ENCODE data around the gene GALC. TPM values are rescaled to one million over a fixed set of nuclear protein-coding genes. Genes with fewer than 3 reads are reported as not detected.

GALC gene
- total RNA-seq (2014; rRNA removed) (0.18 and 0.40 TPM in 2 replicates), Bru-seq, nascent RNA (percentile 34 among the genes with signal in this experiment), BruChase-seq, experiment 1, labeled RNA remaining after a 6-hour chase (percentile 27 among the genes with signal in this experiment), BruChase-seq, experiment 2, labeled RNA remaining after a 2-hour chase (percentile 33 among the genes with signal in this experiment)
- long read RNA-seq, transcript GALC-201 (17 exons, 3,883 nt), result major isoform, 6 of 9 reads
- long read RNA-seq, partial matches to known transcripts, result 1 of 9 reads
- long read RNA-seq, other reads (novel, unspliced or antisense), result 2 of 9 reads

DNA sequence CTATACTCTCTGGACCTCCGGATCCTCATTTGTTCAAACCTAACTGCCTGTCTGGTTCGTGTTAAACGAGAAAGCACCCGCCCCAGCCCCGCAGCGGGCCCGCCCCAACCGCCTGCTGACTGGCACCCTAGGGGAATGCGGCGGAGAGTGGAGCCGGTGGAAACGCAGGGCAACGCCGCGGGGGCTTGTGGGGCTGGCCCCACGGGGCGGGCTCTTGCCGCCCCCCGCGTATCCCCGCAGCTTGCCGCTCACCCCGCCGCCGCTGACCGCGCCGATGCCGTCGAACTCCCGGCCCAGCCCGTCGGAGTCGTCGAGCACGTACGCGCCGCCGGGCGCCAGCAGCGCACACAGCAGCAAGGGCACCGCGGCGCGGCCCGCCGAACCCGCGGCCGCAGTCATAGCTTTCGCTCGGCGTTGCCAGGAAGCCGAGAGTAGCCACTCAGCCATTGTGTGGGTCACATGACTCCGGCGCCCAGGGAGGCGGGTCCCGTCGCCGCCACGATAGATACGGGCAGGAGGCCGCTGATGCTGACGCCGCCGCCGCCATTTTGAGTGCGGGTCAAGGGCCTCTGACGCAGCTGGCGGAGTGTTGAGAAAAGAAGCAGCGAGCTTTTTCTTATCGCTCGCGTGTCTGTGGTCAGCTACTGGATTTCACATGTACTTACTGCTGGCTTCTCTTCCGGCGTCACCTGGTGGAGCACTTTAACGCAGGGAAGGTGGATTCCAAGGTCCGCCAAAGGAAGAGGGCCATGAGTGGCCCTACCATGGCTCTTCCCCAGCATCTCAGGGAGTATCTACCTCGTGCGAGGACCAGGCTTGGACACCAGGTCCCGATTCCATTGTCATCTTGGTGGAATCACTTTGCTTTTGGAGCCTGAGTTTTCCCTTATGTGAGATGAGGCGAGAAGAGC is at the start of gene GALC:
TSS of gene GALC (minus strand) at position 465 of the 911 bp plus-strand sequence. CDS start at position 447, 18 bp downstream.
- no peaks in the 10 kb centered on the region for H3K9me2 ChIP-seq (replicated peaks; ENCODE audit: low read length)
- no peak; the same call in 1 of the 2 replicates for ATAC-seq
- no peak within 1 kb of the TSS for H3K9ac ChIP-seq (ENCODE audit: low read length)
- H3K79me2 ChIP-seq (ENCODE audit: low read length), result no peaks in the 10 kb centered on the region
- intact Hi-C loops (cut with micrococcal nuclease), result no loop called here
- BruUV-seq (replicated peaks), result TSS peak; percentile 44
- peak within 1 kb of the TSS; percentile 59 for H3K4me3 ChIP-seq (ENCODE audit: low read length)
- TF ChIP-seq, protein P1, sequence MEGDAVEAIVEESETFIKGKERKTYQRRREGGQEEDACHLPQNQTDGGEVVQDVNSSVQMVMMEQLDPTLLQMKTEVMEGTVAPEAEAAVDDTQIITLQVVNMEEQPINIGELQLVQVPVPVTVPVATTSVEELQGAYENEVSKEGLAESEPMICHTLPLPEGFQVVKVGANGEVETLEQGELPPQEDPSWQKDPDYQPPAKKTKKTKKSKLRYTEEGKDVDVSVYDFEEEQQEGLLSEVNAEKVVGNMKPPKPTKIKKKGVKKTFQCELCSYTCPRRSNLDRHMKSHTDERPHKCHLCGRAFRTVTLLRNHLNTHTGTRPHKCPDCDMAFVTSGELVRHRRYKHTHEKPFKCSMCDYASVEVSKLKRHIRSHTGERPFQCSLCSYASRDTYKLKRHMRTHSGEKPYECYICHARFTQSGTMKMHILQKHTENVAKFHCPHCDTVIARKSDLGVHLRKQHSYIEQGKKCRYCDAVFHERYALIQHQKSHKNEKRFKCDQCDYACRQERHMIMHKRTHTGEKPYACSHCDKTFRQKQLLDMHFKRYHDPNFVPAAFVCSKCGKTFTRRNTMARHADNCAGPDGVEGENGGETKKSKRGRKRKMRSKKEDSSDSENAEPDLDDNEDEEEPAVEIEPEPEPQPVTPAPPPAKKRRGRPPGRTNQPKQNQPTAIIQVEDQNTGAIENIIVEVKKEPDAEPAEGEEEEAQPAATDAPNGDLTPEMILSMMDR (conservative IDR thresholded peaks at IDR 0.05; ENCODE audit: low read depth, low read length), result no peak
- TF ChIP-seq EZH2 (IDR thresholded peaks at IDR 0.05; ENCODE audit: low read length, unreplicated experiment) (no peak), EZH2phosphoT487 (IDR thresholded peaks at IDR 0.05; ENCODE audit: borderline replicate concordance, low read length) (no peak)
- H3K4me1 ChIP-seq (ENCODE audit: insufficient read depth, low read length), result no peaks in the 10 kb centered on the region
- ChIA-PET POLR2A (ENCODE audit: unreplicated experiment) (no interaction called here), CTCF (no interaction called here)
- H4K20me1 ChIP-seq (ENCODE audit: low read length), result no peaks in the 10 kb centered on the region
- H3K36me3 ChIP-seq (ENCODE audit: low read depth, low read length), result no peaks in the 10 kb centered on the region
- peak within 1 kb of the TSS; percentile 61 for H3K4me2 ChIP-seq (ENCODE audit: low read length)
- no peaks in the 10 kb centered on the region for H3K9me3 ChIP-seq (ENCODE audit: low read length)
- H3K27ac ChIP-seq (ENCODE audit: low read length), result no peak within 1 kb of the TSS
- H3F3A ChIP-seq (ENCODE audit: low read length, unreplicated experiment), result no peaks in the 10 kb centered on the region
- no peak for DNase-seq
- peak within 1 kb of the TSS; percentile 83 for H2AFZ ChIP-seq (ENCODE audit: low read length)
- H3K27me3 ChIP-seq (ENCODE audit: low read length), result no peaks in the 10 kb centered on the region

DNA sequence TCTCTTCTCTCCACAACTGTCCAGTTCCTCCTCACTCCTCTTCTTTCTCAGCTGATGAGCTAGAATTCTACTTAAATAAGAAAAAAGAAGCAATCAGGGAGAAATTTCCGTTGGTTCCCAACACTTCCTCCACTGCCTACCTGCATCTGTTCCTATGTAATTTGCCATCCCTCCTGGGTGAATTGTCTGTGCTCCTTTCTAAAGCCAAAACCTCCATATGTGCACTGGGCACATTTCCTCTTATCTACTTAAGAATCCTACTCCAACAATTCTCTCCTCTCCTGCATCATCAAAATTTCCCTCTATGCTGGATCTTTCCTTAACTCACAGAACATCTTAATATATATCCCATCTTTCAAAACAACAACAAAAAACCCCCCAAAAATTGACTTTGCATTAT is 47.2 kb upstream of the GALC start:
- Histone ChIP-seq H3K9me3 (ENCODE audit: low read length) (no peaks in the 10 kb centered on the region), H3K4me3 (ENCODE audit: low read length) (no peak overlapping the region), H3K4me2 (ENCODE audit: low read length) (no peak overlapping the region), H3K9me2 (replicated peaks; ENCODE audit: low read length) (no peaks in the 10 kb centered on the region), H3K4me1 (ENCODE audit: insufficient read depth, low read length) (peaks cover 18% of the 10 kb centered on the region), H3F3A (ENCODE audit: low read length, unreplicated experiment) (peaks cover 4% of the 10 kb centered on the region), H3K27ac (ENCODE audit: low read length) (no peak overlapping the region), H3K27me3 (ENCODE audit: low read length) (no peaks in the 10 kb centered on the region), H3K9ac (ENCODE audit: low read length) (no peak overlapping the region), H3K36me3 (ENCODE audit: low read depth, low read length) (no peaks in the 10 kb centered on the region), H3K79me2 (ENCODE audit: low read length) (no peaks in the 10 kb centered on the region), H2AFZ (ENCODE audit: low read length) (no peak overlapping the region), H4K20me1 (ENCODE audit: low read length) (no peaks in the 10 kb centered on the region)
- POLR2A ChIA-PET (ENCODE audit: unreplicated experiment), result no interaction called here
- no peak for DNase-seq
- intact Hi-C loops (cut with micrococcal nuclease), result no loop called here
- CTCF ChIA-PET, result no interaction called here
- TF ChIP-seq, protein P1 (conservative IDR thresholded peaks at IDR 0.05; ENCODE audit: low read depth, low read length), result no peak
- no peak for TF ChIP-seq EZH2phosphoT487 (IDR thresholded peaks at IDR 0.05; ENCODE audit: borderline replicate concordance, low read length)
- no peak for TF ChIP-seq EZH2 (IDR thresholded peaks at IDR 0.05; ENCODE audit: low read length, unreplicated experiment)
- no peak for ATAC-seq
- BruUV-seq (replicated peaks), result no TSS peak

Measured in PC-3 (cell line).